GM19397 (cell line): ENCODE results near the gene SIGLEC1.

Experiments
- ATAC-seq: cut with Tn5 transposase; IDR thresholded peaks from one replicate; pipeline ENCODE4 v1.9.1; 2021; ENCODE audit warnings: mild to moderate bottlenecking, moderate library complexity; ENCODE audit not compliant: unreplicated experiment

Gene SIGLEC1

DNA sequence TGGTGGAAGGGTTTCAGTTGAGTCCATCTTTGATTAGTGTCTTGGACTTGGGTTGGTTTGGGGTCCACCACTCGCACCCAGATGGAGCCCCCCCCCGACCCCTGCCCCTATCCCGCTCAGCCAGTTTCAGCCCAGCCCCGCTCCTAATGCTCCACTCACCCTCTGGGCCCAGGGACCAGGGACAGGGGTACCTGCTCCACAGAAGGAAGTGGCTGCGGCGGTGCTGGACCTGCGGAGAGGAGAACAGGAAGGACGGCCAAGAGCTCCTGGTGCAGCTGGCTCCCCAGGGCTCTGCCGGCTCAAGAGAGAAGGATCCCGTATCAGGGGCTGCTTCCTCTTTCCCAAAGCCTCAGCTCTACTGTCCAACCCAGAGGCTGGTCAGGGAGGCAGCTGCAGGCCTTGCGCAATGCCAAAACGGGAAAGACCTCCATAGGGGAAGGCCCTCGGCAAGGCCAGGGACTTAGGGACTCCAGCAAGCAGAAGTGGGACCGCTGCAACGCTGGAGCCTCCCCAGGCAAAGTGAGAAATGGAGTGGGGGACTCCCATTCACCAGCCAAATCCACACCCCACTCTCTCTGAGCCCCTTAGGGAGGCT is at the start of gene SIGLEC1:
Gene SIGLEC1, minus strand, starts transcription at position 322 of the 595 bp plus-strand sequence. CDS start 5,472 bp downstream, outside the sequence.
- ATAC-seq: no peak

DNA sequence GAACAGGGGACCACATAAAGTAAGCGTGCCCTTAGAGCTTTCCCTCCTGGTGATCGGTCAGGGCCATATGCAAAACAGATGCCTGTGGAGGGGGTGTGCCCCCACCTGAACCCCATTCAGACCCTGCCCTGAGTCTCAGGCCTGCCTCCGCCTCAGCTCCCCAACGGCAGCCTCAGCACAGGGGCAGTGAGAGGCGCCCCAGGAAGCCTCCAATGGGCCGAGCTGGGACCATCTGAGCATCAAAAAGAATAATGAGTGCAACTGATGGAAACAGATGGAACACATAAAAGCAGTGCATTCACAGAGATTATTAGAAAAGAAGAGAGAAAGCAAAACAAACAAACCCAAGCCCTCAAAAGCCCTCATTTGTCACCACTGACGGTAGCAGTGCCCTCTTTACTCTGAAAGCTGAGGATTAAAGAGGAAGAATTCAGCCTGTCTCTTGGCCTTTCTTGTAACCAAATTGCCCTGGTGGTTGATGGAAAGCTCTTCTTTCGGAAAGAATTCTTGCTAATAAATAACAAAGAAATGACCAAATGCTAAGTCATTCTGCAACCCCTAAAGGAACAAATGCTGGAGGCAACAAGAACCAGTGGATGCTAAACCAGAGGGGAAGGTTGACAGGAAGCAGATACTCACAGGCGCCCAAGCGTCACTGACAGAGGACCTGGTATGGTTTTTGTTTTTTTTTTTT is 48.4 kb upstream of the SIGLEC1 start:
- no peak for ATAC-seq

GRCh38 chr20:3759884-3760283 is 47.5 kb upstream of the SIGLEC1 start:
- ATAC-seq: no peak

GRCh38 chr20:3759316-3759823 is 47.0 kb upstream of the SIGLEC1 start:
- ATAC-seq: no peak

- no peak for ATAC-seq
Measured at GRCh38 chr20:3758566-3758965, 46.2 kb upstream of the SIGLEC1 start.

DNA sequence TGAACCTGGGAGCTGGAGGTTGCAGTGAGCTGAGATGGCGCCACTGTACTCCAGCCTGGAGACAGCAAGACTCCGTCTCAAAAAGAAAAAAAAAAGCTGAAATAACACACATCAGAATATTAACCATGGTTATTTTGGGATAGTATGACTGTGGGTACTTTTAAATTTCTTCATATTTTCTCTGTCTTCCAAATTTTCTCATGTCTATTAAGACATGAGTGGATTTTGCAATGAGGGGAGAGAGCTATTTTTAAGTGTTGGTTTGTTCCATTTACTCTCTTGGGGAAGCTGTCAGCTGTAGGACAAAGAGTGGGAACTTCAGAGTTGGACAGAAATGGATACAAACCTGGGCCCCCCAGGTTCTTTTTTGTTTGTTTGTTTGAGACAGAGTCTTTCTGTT is 44.9 kb upstream of the SIGLEC1 start:
- no peak for ATAC-seq

- ATAC-seq: no peak
Measured at GRCh38 chr20:3755814-3756480, 43.5 kb upstream of the SIGLEC1 start.

DNA sequence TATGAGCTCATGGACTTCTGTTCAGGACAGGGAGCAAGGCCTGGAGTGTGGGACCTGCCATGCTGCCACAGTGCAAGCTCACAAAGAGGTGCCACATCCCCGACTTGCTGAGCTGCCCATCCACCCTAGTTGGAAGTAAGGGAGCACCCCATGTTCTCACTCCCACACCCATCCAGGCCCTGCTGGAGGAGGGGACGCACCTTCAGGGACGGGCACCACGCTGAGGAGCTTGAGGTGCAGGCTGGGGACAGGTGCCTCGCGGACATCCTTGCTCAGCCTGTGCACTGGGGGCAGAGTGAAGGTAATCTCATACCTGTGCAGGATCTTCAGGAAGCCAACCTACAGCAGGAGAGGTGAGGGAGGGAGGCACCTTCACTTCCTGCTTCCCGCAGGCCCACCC is 42.9 kb upstream of the SIGLEC1 start:
- no peak for ATAC-seq

DNA sequence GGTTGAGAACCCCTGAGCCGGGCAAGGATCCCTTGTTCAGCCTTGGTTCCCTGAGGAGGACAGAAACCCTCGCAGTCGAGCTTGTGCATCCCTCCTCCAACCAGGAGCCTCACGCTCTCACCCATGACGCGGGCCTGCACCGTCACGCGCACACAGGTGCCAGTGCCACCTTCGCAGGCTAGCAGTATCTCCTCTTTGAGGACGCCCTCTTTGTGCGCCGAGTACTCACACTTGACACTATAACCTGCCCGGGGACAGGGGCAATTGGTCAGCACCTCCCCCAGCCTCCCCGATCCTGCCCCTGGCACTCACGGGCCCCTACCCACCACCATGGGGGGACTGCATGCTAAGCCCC is 41.9 kb upstream of the SIGLEC1 start:
- no peak for ATAC-seq

DNA sequence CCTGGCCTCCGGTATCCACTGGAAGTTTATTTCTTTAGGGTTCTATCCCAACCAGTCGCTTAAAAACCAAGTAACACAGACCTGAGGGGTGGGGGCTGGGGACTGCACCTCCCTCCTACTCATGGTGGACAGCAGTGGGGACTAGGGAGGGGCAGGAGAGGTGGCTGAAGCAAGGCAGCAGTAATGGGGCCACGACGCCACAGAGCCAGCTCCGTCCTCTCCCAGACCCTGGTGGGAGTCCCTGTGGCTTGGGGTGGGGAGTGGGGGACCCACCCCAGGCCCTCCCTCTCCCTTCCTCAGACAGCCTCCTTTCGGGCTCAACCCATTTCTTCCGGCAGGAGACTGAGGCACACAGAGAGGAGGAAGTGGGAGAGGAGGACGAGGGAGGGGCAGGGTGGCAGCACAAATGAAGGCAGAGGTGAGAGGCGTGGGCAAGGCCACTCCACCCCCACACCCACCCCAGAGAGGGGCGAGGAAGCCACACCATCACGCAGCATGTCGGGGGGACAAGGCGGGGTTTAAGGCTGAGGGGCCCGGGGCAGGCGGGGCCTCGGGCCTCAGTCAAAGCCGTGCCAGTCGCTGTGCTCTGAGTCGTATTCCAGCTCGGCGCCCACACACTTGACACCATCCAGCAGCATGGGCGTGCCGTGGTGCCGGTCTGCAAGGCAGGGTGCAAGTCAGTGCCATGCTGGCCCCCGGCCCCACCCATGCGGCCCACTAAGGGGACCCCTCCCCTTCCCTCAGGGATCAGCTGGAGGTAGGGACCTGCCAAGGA is 41.3 kb upstream of the SIGLEC1 start:
- no peak for ATAC-seq

DNA sequence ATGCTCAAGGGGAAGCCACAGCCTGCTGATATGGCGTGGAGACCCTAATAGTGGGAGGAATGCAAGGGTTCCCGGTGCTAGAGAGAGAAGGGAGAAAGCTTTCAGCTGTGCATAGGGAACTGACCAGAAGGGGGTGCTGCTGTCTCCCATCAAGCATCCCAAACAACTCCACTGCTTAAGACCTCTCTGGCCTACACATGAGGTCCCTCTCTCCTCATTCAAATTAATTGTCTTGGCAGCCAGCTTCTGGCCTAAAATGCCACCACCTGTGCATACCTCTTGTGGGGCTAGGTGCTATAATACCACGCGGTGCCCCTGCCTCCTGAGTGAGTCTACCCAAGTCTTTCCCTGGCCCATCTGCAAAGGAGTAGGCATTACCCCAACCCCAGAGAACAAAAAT is 40.7 kb upstream of the SIGLEC1 start:
- no peak for ATAC-seq

DNA sequence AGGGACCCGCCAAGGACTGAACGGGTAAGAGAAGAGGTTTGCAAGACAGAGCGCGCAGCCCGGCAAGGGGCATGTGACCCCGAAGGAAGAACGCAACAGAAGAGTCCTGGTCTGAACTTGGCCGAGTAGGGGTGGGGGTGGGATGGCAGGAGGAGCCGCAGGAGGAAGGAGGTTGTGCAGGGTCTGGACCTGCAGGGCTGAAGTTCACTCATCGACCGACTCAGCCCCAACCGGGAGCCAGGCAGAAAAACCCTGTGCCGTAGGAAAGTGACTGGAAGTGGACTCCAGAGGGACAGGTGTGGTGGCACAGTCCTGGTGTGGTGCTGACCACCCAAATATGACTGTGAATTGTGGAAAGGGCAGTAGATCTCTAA is 40.0 kb upstream of the SIGLEC1 start:
- ATAC-seq: no peak

DNA sequence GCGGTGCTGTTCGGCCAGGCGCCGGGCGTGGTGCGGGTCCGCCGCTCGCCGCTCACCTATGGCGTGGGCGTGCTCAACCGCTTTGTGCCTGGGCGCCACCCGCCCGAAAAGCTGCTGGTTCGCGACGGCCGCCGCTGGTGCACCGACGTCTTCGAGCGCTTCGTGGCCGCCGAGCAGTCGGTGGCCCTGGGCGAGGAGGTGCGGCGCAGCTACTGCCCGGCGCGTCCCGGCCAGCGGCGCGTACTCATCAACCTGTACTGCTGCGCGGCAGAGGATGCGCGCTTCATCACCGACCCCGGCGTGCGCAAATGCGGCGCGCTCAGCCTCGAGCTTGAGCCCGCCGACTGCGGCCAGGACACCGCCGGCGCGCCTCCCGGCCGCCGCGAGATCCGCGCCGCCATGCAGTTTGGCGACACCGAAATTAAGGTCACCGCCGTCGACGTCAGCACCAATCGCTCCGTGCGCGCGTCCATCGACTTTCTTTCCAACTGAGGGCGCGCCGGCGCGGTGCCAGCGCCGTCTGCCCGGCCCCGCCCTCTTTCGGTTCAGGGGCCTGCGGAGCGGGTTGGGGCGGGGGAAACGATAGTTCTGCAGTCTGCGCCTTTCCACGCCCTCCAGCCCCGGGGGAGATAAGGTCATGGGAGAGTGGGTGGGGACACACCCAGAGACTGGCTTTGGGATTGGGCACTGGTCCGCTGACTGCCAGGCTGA is 39.4 kb upstream of the SIGLEC1 start:
- no peak for ATAC-seq

DNA sequence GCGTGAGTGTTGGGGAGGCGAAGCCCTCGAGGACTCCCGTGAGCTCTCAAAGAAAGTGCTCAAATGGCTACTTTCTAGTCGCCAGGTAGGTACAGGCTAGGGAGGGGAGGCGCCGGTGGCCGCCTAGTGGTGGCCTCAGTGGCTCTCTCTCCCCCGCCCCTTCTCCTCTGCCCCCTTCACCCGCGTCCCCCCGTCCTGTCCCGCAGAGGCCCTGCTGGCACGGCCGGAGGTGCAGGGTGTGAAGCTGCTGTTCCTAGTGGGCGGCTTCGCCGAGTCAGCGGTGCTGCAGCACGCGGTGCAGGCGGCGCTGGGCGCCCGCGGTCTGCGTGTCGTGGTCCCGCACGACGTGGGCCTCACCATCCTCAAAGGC is 38.9 kb upstream of the SIGLEC1 start:
- ATAC-seq: no peak

DNA sequence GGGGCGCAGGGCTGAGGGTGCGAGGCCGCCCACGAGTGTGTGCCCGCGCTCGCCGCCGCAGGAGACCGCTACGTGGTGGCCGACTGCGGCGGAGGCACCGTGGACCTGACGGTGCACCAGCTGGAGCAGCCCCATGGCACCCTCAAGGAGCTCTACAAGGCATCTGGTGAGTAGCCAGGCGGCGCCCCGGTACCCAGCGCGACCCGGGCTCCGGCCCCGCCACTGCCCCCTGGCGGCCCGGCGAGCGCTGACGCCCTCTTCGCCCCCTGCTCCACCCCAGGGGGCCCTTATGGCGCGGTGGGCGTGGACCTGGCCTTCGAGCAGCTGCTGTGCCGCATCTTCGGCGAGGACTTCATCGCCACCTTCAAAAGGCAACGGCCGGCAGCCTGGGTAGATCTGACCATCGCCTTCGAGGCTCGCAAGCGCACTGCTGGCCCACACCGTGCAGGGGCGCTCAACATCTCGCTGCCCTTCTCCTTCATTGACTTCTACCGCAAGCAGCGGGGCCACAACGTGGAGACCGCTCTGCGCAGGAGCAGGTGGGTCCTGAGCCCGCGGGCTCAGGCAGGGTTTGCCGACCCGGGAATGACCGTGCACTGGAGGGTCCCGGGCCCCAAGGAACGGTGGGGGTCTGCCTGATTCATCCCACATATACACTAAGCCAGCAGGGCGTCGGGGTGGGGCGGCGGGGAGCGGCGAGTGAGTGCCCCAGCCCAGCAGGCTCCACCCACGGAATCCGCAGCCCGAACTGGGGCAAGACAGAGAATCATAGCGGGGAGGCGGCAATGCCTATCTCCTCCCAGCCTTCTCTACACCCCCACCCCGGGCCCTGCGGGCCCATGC is 37.5 kb upstream of the SIGLEC1 start:
- no peak for ATAC-seq

- no peak for ATAC-seq
Measured at GRCh38 chr20:3749087-3749688, 36.8 kb upstream of the SIGLEC1 start.

DNA sequence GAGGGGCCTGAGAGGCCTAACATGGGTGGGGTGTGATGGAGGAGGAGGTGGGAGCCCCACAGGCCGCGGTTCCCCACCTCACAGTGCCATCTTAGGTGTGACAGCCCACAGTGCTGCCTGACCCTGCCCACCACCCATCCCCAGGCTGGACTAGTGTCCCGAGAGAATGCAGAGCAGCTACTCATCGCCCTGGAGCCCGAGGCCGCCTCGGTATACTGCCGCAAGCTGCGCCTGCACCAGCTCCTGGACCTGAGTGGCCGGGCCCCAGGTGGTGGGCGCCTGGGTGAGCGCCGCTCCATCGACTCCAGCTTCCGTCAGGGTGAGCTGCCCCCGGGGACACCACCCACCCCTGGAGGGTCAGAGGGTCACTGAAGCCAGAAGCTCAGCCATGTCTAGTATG is 35.7 kb upstream of the SIGLEC1 start:
- no peak for ATAC-seq

DNA sequence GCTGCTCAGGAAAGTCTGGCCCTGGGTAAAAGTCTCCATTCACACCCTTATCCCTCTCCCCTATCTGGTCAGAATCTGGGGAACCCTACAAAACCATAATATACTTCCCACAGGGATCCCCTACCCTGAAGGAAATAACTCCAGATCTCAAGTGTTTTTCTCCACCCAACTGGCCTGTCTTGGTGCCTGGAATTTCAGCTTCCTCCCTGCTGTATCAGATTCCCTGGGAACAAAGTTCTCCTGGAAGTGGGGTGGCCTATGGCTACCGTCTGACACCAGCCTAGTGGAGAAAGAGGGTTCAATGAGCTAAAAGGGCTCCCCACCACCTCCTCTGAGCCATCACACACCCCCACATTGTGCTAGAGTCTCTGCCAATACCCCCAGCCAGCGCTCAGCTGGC is 35.1 kb upstream of the SIGLEC1 start:
- no peak for ATAC-seq

GRCh38 chr20:3745686-3746173 is 33.3 kb upstream of the SIGLEC1 start:
- no peak for ATAC-seq
